Liver (tissue), 3 donors: ENCODE data around the gene CFAP73.

Experiments
- ATF3 ChIP-seq: IDR thresholded peaks from 2 replicates; pipeline ENCODE4 v1.6.1; 2016; ENCODE audit warnings: antibody characterized with exemption
- CTCF ChIP-seq: fragments of 150-350 bp; IDR thresholded peaks from 2 replicates; pipeline ENCODE4 v1.5.1; 2017; ENCODE audit warnings: improper control_type of control experiment, low read depth, low read length; ENCODE audit not compliant: missing input control
- MAX ChIP-seq: IDR thresholded peaks from 2 replicates; pipeline ENCODE4 v1.6.1; 2016; ENCODE audit warnings: antibody characterized with exemption
- RAD21 ChIP-seq, 2 donors: IDR thresholded peaks; 2 replicates each; pipeline ENCODE4 v1.6.1; 2016; ENCODE audit warnings: antibody characterized with exemption in 2 of 2, mild to moderate bottlenecking in 2 of 2
- REST ChIP-seq: IDR thresholded peaks from 2 replicates; pipeline ENCODE4 v1.6.1; 2016; ENCODE audit warnings: antibody characterized with exemption, mild to moderate bottlenecking
- SP1 ChIP-seq: IDR thresholded peaks from 2 replicates; pipeline ENCODE4 v1.6.1; 2018; ENCODE audit warnings: antibody characterized with exemption, mild to moderate bottlenecking
- donor health status: healthy.
- donor health status: healthy.

- TF ChIP-seq CTCF (no peak), REST (no peak), RAD21 (IDR thresholded peaks at IDR 0.05) (no peak), ATF3 (no peak), SP1 (no peak), MAX (no peak)
Measured at GRCh38 chr12:113152196-113152834, 2.8 kb downstream of the CFAP73 start.
